HG03439 (cell line): Measurements from ENCODE around the gene ATP5F1D.
"Not testable (repeated sequence)": the region's sequence is repeated elsewhere in the genome, so short reads cannot be mapped to it uniquely, and the experiment has no call there.

Experiments used
- ATAC-seq: cut with Tn5 transposase; IDR thresholded peaks from one replicate; pipeline ENCODE4 v1.9.1; 2021; ENCODE audit warnings: mild to moderate bottlenecking, moderate library complexity; ENCODE audit not compliant: unreplicated experiment

The ATP5F1D gene

GRCh38 chr19:1241417-1242095 lies at the start of gene ATP5F1D:
TSS of gene ATP5F1D (plus strand) at chr19:1241751. CDS start at chr19:1241851, 100 bp downstream.
- ATAC-seq, result peak; percentile 48

GRCh38 chr19:1199531-1199930 lies 42.0 kb upstream of the ATP5F1D start:
- ATAC-seq, result no peak

GRCh38 chr19:1200614-1201013 lies 40.9 kb upstream of the ATP5F1D start:
- not testable (repeated sequence) for ATAC-seq

GRCh38 chr19:1205114-1206099 lies 36.1 kb upstream of the ATP5F1D start, which contains the start of gene STK11:
TSS of gene STK11 (plus strand) at chr19:1205778. CDS start at chr19:1206914, 1,136 bp downstream.
- ATAC-seq, result peak; percentile 81

GRCh38 chr19:1206150-1206863 lies 35.2 kb upstream of the ATP5F1D start:
- ATAC-seq, result no peak

GRCh38 chr19:1206864-1207450 lies 34.6 kb upstream of the ATP5F1D start:
- ATAC-seq, result no peak

- not testable (repeated sequence) for ATAC-seq
Observed at GRCh38 chr19:1208830-1209229, 32.7 kb upstream of the ATP5F1D start.

GRCh38 chr19:1210227-1210538 lies 31.4 kb upstream of the ATP5F1D start:
- ATAC-seq, result no peak

GRCh38 chr19:1211494-1212234 lies 29.9 kb upstream of the ATP5F1D start:
- no peak for ATAC-seq

- no peak for ATAC-seq
Observed at GRCh38 chr19:1213391-1214286, 27.9 kb upstream of the ATP5F1D start.

- no peak for ATAC-seq
Observed at GRCh38 chr19:1214299-1214861, 27.2 kb upstream of the ATP5F1D start.

GRCh38 chr19:1214862-1215731 lies 26.5 kb upstream of the ATP5F1D start:
- ATAC-seq, result no peak

GRCh38 chr19:1216756-1217155 lies 24.8 kb upstream of the ATP5F1D start:
- ATAC-seq, result no peak

- ATAC-seq, result no peak
Observed at GRCh38 chr19:1217366-1217765, 24.2 kb upstream of the ATP5F1D start.

GRCh38 chr19:1218751-1219567 lies 22.6 kb upstream of the ATP5F1D start:
- ATAC-seq, result no peak

GRCh38 chr19:1219786-1220476 lies 21.6 kb upstream of the ATP5F1D start:
- ATAC-seq, result no peak
